Neural cell (in vitro differentiated cells): ENCODE measurements around the gene SELENON. TPM values are rescaled to one million over a fixed set of nuclear protein-coding genes. Genes with fewer than 3 reads are reported as not detected.

Experiments
- H2AFZ ChIP-seq: fragments of 200-600, 300-800 bp; sonication (generic), shearing (Covaris generic); 2 replicates; pipeline ENCODE4 v1.6.0; 2014; ENCODE audit warnings: low read depth, mild to moderate bottlenecking, antibody characterized with exemption, low read length, moderate library complexity
- H3F3A ChIP-seq: fragments of 200-600 bp; shearing (Covaris generic); 2 replicates; pipeline ENCODE4 v1.6.1; 2016; ENCODE audit warnings: mild to moderate bottlenecking, moderate library complexity, mixed read lengths, antibody characterized with exemption, low read length; ENCODE audit not compliant: insufficient read depth, poor library complexity, severe bottlenecking
- H3K27ac ChIP-seq: fragments of 200-600, 300-800 bp; sonication (generic), shearing (Covaris generic); 2 replicates; pipeline ENCODE4 v1.5.1; 2014; ENCODE audit warnings: mild to moderate bottlenecking, low read length, moderate library complexity
- H3K27me3 ChIP-seq: fragments of 300-800, 200-600 bp; sonication (generic), shearing (Covaris generic); 2 replicates; pipeline ENCODE4 v1.6.0; 2014; ENCODE audit warnings: mild to moderate bottlenecking, low read depth, low read length, moderate library complexity; ENCODE audit not compliant: insufficient read depth
- H3K36me3 ChIP-seq: fragments of 300-800, 200-600 bp; sonication (generic), shearing (Covaris generic); 2 replicates; pipeline ENCODE4 v1.5.1; 2014; ENCODE audit warnings: mild to moderate bottlenecking, antibody characterized with exemption, low read length, moderate library complexity; ENCODE audit not compliant: insufficient read depth
- H3K4me2 ChIP-seq: fragments of 300-800, 200-600 bp; sonication (generic), shearing (Covaris generic); 2 replicates; pipeline ENCODE4 v1.6.0; 2014; ENCODE audit warnings: mild to moderate bottlenecking, low read length
- H3K4me3 ChIP-seq: fragments of 300-800, 200-600 bp; sonication (generic), shearing (Covaris generic); 2 replicates; pipeline ENCODE4 v1.5.1; 2014; ENCODE audit warnings: mild to moderate bottlenecking, low read length, moderate library complexity
- H3K79me2 ChIP-seq: fragments of 200-600 bp; shearing (Covaris generic); replicated peaks from 2 replicates; pipeline ENCODE4 v1.6.0; 2014; ENCODE audit warnings: mild to moderate bottlenecking, low read length, moderate library complexity; ENCODE audit not compliant: insufficient read depth
- H3K9ac ChIP-seq: fragments of 300-800, 200-600 bp; sonication (generic), shearing (Covaris generic); 2 replicates; pipeline ENCODE4 v1.6.1; 2016; ENCODE audit warnings: mild to moderate bottlenecking, low read length, mixed read lengths
- H3K9me2 ChIP-seq: fragments of 200-600 bp; shearing (Covaris generic); 2 replicates; pipeline ENCODE4 v1.6.1; 2016; ENCODE audit warnings: mild to moderate bottlenecking, low read length, mixed read lengths; ENCODE audit not compliant: insufficient read depth
- H3K9me3 ChIP-seq: fragments of 200-600, 300-800 bp; sonication (generic), shearing (Covaris generic); 2 replicates; pipeline ENCODE4 v1.6.1; 2016; ENCODE audit warnings: mild to moderate bottlenecking, mixed run types, low read length, moderate library complexity, mixed read lengths
- H4K20me1 ChIP-seq: fragments of 200-600 bp; shearing (Covaris generic); 2 replicates; pipeline ENCODE4 v1.6.1; 2016; ENCODE audit warnings: mild to moderate bottlenecking, mixed run types; ENCODE audit not compliant: insufficient read depth
- CTCF ChIP-seq: fragments of 450-650 bp; IDR thresholded peaks from 2 replicates; pipeline ENCODE4 v1.5.1; 2014; ENCODE audit warnings: antibody characterized with exemption, mild to moderate bottlenecking, moderate library complexity; ENCODE audit not compliant: poor library complexity, severe bottlenecking
- EP300 ChIP-seq: fragments of 450-650 bp; conservative IDR thresholded peaks from 2 replicates; pipeline ENCODE4 v1.6.1; 2014; ENCODE audit warnings: antibody characterized with exemption, mild to moderate bottlenecking, moderate library complexity; ENCODE audit not compliant: poor library complexity, severe bottlenecking
- EZH2 ChIP-seq: fragments of 200-600, 300-800 bp; shearing (Covaris generic), sonication (generic); IDR thresholded peaks from 2 replicates; pipeline ENCODE4 v1.6.1; 2014; ENCODE audit warnings: antibody characterized with exemption, low read length, borderline replicate concordance, mild to moderate bottlenecking; ENCODE audit not compliant: insufficient read depth, poor library complexity, severe bottlenecking
- MXI1 ChIP-seq: fragments of 450-650 bp; conservative IDR thresholded peaks from 2 replicates; pipeline ENCODE4 v1.6.1; 2014; ENCODE audit warnings: antibody characterized with exemption, mild to moderate bottlenecking; ENCODE audit not compliant: poor library complexity, severe bottlenecking
- POLR2AphosphoS5 ChIP-seq: IDR thresholded peaks from 2 replicates; pipeline ENCODE4 v1.6.1; 2012
- RAD21 ChIP-seq: fragments of 450-650 bp; conservative IDR thresholded peaks from 2 replicates; pipeline ENCODE4 v1.6.1; 2014; ENCODE audit warnings: antibody characterized with exemption, mild to moderate bottlenecking, moderate library complexity
- REST ChIP-seq: IDR thresholded peaks from 2 replicates; pipeline ENCODE4 v1.6.1; 2012; ENCODE audit warnings: borderline replicate concordance
- SMC3 ChIP-seq: fragments of 450-650 bp; conservative IDR thresholded peaks from 2 replicates; pipeline ENCODE4 v1.6.1; 2014; ENCODE audit warnings: antibody characterized with exemption, mild to moderate bottlenecking, moderate library complexity; ENCODE audit not compliant: poor library complexity
- TAF1 ChIP-seq: IDR thresholded peaks from 2 replicates; pipeline ENCODE4 v1.6.1; 2012; ENCODE audit warnings: low read depth
- polyA plus RNA-seq: library from polyadenylated mRNA; depleted of rRNA; stranded (reverse); fragments of >200 nt; gene quantifications from 2 replicates; pipeline ENCODE4 v1.2.3, GENCODE V29; 2014

Gene SELENON
- polyA plus RNA-seq, 1 donor from 2014 or later, result 6.5 TPM

GRCh38 chr1:25779388-25779787 lies 20.6 kb upstream of the SELENON start:
- no peak overlapping the region for H3K4me3 ChIP-seq
- no peak for TF ChIP-seq CTCF
- no peak for TF ChIP-seq REST
- no peak for TF ChIP-seq EP300
- no peak for TF ChIP-seq RAD21
- no peak for TF ChIP-seq POLR2AphosphoS5
- TF ChIP-seq EZH2, result no peak
- TF ChIP-seq MXI1, result no peak
- TF ChIP-seq SMC3, result no peak
- TF ChIP-seq TAF1, result no peak
- H3K9me2 ChIP-seq, result no peaks in the 10 kb centered on the region
- H3K9me3 ChIP-seq, result no peaks in the 10 kb centered on the region
- H3K79me2 ChIP-seq, result no peaks in the 10 kb centered on the region
- no peak overlapping the region for H3K27ac ChIP-seq
- H3K9ac ChIP-seq, result no peak overlapping the region
- no peaks in the 10 kb centered on the region for H4K20me1 ChIP-seq
- no peaks in the 10 kb centered on the region for H3K36me3 ChIP-seq
- no peak overlapping the region for H3K4me2 ChIP-seq
- H2AFZ ChIP-seq, result no peak overlapping the region
- no peaks in the 10 kb centered on the region for H3K27me3 ChIP-seq
- H3F3A ChIP-seq, result no peaks in the 10 kb centered on the region

GRCh38 chr1:25779894-25780293 lies 20.1 kb upstream of the SELENON start:
- Histone ChIP-seq H3F3A (no peaks in the 10 kb centered on the region), H3K27me3 (no peaks in the 10 kb centered on the region), H2AFZ (no peak overlapping the region), H3K79me2 (no peaks in the 10 kb centered on the region), H3K4me3 (no peak overlapping the region), H3K36me3 (no peaks in the 10 kb centered on the region), H3K27ac (no peak overlapping the region), H4K20me1 (no peaks in the 10 kb centered on the region), H3K9me3 (no peaks in the 10 kb centered on the region), H3K9ac (no peak overlapping the region), H3K4me2 (no peak overlapping the region), H3K9me2 (no peaks in the 10 kb centered on the region)
- TF ChIP-seq TAF1, result no peak
- TF ChIP-seq EP300, result no peak
- TF ChIP-seq MXI1, result no peak
- TF ChIP-seq REST, result no peak
